OCI-LY3 (cell line): ENCODE data around the gene SHISA7.
"Not testable (repeated sequence)": the region's sequence is repeated elsewhere in the genome, so short reads cannot be mapped to it uniquely, and the experiment has no call there.

Experiments used
- H2AFZ ChIP-seq: fragments of 200-600, 300-600 bp; shearing (Covaris generic); 2 replicates; pipeline ENCODE4 v1.6.0; 2014; ENCODE audit warnings: antibody characterized with exemption, low read depth, low read length
- H3K27ac ChIP-seq: fragments of 200-600, 300-600 bp; sonication (generic); 2 replicates; pipeline ENCODE4 v1.5.1; 2014; ENCODE audit warnings: mild to moderate bottlenecking, low read length, moderate library complexity, mixed read lengths
- H3K27me3 ChIP-seq: fragments of 200-600, 300-600 bp; sonication (generic); 2 replicates; pipeline ENCODE4 v1.6.1; 2014; ENCODE audit warnings: low read depth, low read length, mixed read lengths
- H3K36me3 ChIP-seq: fragments of 200-600, 300-600 bp; sonication (generic); replicated peaks from 2 replicates; pipeline ENCODE3; 2014; ENCODE audit warnings: low read depth, low read length, mixed read lengths
- H3K4me1 ChIP-seq: fragments of 300-600, 200-600 bp; sonication (generic); 2 replicates; pipeline ENCODE4 v1.6.1; 2014; ENCODE audit warnings: low read length, mixed read lengths
- H3K4me2 ChIP-seq: fragments of 200-600, 300-600 bp; sonication (generic); 2 replicates; pipeline ENCODE4 v1.6.1; 2014; ENCODE audit warnings: low read length, mixed read lengths
- H3K4me3 ChIP-seq: fragments of 300-600, 200-600 bp; sonication (generic); 2 replicates; pipeline ENCODE4 v1.5.1; 2014; ENCODE audit warnings: antibody characterized with exemption, mild to moderate bottlenecking, low read length, moderate library complexity
- H3K79me2 ChIP-seq: fragments of 300-600, 200-600 bp; shearing (Covaris generic); 2 replicates; pipeline ENCODE4 v1.6.1; 2014; ENCODE audit warnings: mild to moderate bottlenecking, low read length, mixed read lengths
- H3K9ac ChIP-seq: fragments of 300-600, 200-600 bp; shearing (Covaris generic); 2 replicates; pipeline ENCODE4 v1.6.0; 2014; ENCODE audit warnings: mild to moderate bottlenecking, low read length, moderate library complexity
- H3K9me3 ChIP-seq: fragments of 200-600, 300-600 bp; shearing (Covaris generic); 2 replicates; pipeline ENCODE4 v1.6.1; 2014; ENCODE audit warnings: low read length, mixed read lengths; ENCODE audit not compliant: insufficient read depth
- H4K20me1 ChIP-seq: fragments of 200-600, 300-600 bp; sonication (generic); 2 replicates; pipeline ENCODE4 v1.6.1; 2016; ENCODE audit warnings: low read length, mixed read lengths; ENCODE audit not compliant: insufficient read depth
- CTCF ChIP-seq: fragments of 200-600, 300-600 bp; sonication (generic); IDR thresholded peaks from 2 replicates; pipeline ENCODE4 v1.5.1; 2014; ENCODE audit warnings: antibody characterized with exemption, low read length, low read depth
- EZH2phosphoT487 ChIP-seq: fragments of 200-600 bp; shearing (Covaris generic); IDR thresholded peaks from 2 replicates; pipeline ENCODE4 v1.6.1; 2018; ENCODE audit warnings: antibody characterized with exemption, mixed run types, low read depth

SHISA7 gene

GRCh38 chr19:55452749-55453346 is 9.7 kb upstream of the SHISA7 start:
- no peak overlapping the region for H3K4me2 ChIP-seq
- TF ChIP-seq EZH2phosphoT487 (no peak), CTCF (0 out of 2 replicates have a peak, but pooled peaks have one; percentile 6)
- no peak overlapping the region for H2AFZ ChIP-seq
- H3K9me3 ChIP-seq = no peaks in the 10 kb centered on the region
- H3K36me3 ChIP-seq = peaks cover 3% of the 10 kb centered on the region
- H3K27ac ChIP-seq = no peak overlapping the region
- no peak overlapping the region for H3K4me3 ChIP-seq
- no peaks in the 10 kb centered on the region for H3K27me3 ChIP-seq
- no peaks in the 10 kb centered on the region for H3K79me2 ChIP-seq
- H3K4me1 ChIP-seq = no peaks in the 10 kb centered on the region
- no peak overlapping the region for H3K9ac ChIP-seq
- no peaks in the 10 kb centered on the region for H4K20me1 ChIP-seq

GRCh38 chr19:55451965-55452748 is 9.1 kb upstream of the SHISA7 start:
- Histone ChIP-seq H3K9ac (no peak overlapping the region), H3K27ac (no peak overlapping the region), H2AFZ (no peak overlapping the region), H3K4me2 (no peak overlapping the region), H3K79me2 (no peaks in the 10 kb centered on the region), H3K4me3 (no peak overlapping the region), H3K4me1 (no peaks in the 10 kb centered on the region), H3K27me3 (no peaks in the 10 kb centered on the region), H3K36me3 (peaks cover 3% of the 10 kb centered on the region), H4K20me1 (no peaks in the 10 kb centered on the region), H3K9me3 (no peaks in the 10 kb centered on the region)
- TF ChIP-seq EZH2phosphoT487 = no peak
- TF ChIP-seq CTCF = no peak

GRCh38 chr19:55451163-55451964 is 8.3 kb upstream of the SHISA7 start:
- no peak for TF ChIP-seq CTCF
- no peak for TF ChIP-seq EZH2phosphoT487
- no peak overlapping the region for H3K4me2 ChIP-seq
- no peaks in the 10 kb centered on the region for H4K20me1 ChIP-seq
- H3K9ac ChIP-seq = no peak overlapping the region
- no peak overlapping the region for H2AFZ ChIP-seq
- no peak overlapping the region for H3K27ac ChIP-seq
- H3K9me3 ChIP-seq = no peaks in the 10 kb centered on the region
- H3K36me3 ChIP-seq = peaks cover 3% of the 10 kb centered on the region
- H3K79me2 ChIP-seq = no peaks in the 10 kb centered on the region
- H3K4me1 ChIP-seq = no peaks in the 10 kb centered on the region
- H3K4me3 ChIP-seq = no peak overlapping the region
- H3K27me3 ChIP-seq = no peaks in the 10 kb centered on the region

GRCh38 chr19:55449469-55449868 is 6.4 kb upstream of the SHISA7 start:
- H2AFZ ChIP-seq = no peak overlapping the region
- H3K4me1 ChIP-seq = no peaks in the 10 kb centered on the region
- no peak overlapping the region for H3K4me3 ChIP-seq
- H3K9ac ChIP-seq = no peak overlapping the region
- TF ChIP-seq CTCF (no peak), EZH2phosphoT487 (no peak)
- H3K36me3 ChIP-seq = peaks cover 3% of the 10 kb centered on the region
- no peak overlapping the region for H3K4me2 ChIP-seq
- H4K20me1 ChIP-seq = no peaks in the 10 kb centered on the region
- H3K79me2 ChIP-seq = no peaks in the 10 kb centered on the region
- no peaks in the 10 kb centered on the region for H3K27me3 ChIP-seq
- H3K9me3 ChIP-seq = no peaks in the 10 kb centered on the region
- no peak overlapping the region for H3K27ac ChIP-seq

- H3K27me3 ChIP-seq, H3K27ac ChIP-seq, H3K4me3 ChIP-seq, H3K9ac ChIP-seq, H3K9me3 ChIP-seq, H4K20me1 ChIP-seq, H2AFZ ChIP-seq, H3K4me1 ChIP-seq, H3K36me3 ChIP-seq, H3K4me2 ChIP-seq, H3K79me2 ChIP-seq: not testable (repeated sequence)
These were observed 5.0 kb upstream of the SHISA7 start for GRCh38 chr19:55448175-55448490.
